ENCODE measurements around the gene PHYHD1. TPM values are rescaled to one million over a fixed set of nuclear protein-coding genes. Genes with fewer than 3 reads are reported as not detected.
A peak's percentile ranks its signal among the peaks of the same experiment; 100 is the strongest.

PHYHD1 gene
- total RNA-seq, 2 donors from 2014 or later, result 36.4 to 50.9 TPM

- WGBS, result 81% methylated on average over 2 of the region's 2 CpGs
- TF ChIP-seq CTCF (IDR thresholded peaks at IDR 0.05) (no peak), POLR2AphosphoS5 (IDR thresholded peaks at IDR 0.05) (no peak), POLR2A (IDR thresholded peaks at IDR 0.05) (no peak)
- peaks cover 23% of the 10 kb centered on the region for H3K4me1 ChIP-seq (replicated peaks)
- H3K4me3 ChIP-seq, result peak overlapping the region in 1 of 2 donors; percentile 97
- H3K36me3 ChIP-seq, result no peaks in the 10 kb centered on the region
- no peak for DNase-seq (ENCODE audit: low spot score)
- H3K27me3 ChIP-seq (replicated peaks; ENCODE audit: insufficient read depth), result no peaks in the 10 kb centered on the region
- no peaks in the 10 kb centered on the region for H3K9me3 ChIP-seq
- peak overlapping the region; percentile 61 to 97 for H3K27ac ChIP-seq
- intact Hi-C loops (cut with DNase I), result loop anchor here (5.0 kb wide), 1 partner anchor 38 kb away; the partner anchor contains the start of gene PHYHD1
These were observed 36.6 kb upstream of the PHYHD1 start for GRCh38 chr9:128884164-128884563.

- intact Hi-C loops (cut with DNase I), result no loop called here
- H3K9me3 ChIP-seq, result no peaks in the 10 kb centered on the region
- no peak overlapping the region for H3K4me3 ChIP-seq
- peaks cover 27% of the 10 kb centered on the region for H3K4me1 ChIP-seq (replicated peaks)
- peak overlapping the region; percentile 39 to 61 for H3K27ac ChIP-seq
- 74% methylated on average over 8 of the region's 8 CpGs for whole genome bisulfite sequencing
- TF ChIP-seq POLR2A (IDR thresholded peaks at IDR 0.05) (no peak), CTCF (IDR thresholded peaks at IDR 0.05) (no peak), POLR2AphosphoS5 (IDR thresholded peaks at IDR 0.05) (no peak)
- no peaks in the 10 kb centered on the region for H3K36me3 ChIP-seq
- H3K27me3 ChIP-seq (replicated peaks; ENCODE audit: insufficient read depth), result no peaks in the 10 kb centered on the region
- no peak for DNase-seq (ENCODE audit: low spot score)
These were observed 35.4 kb upstream of the PHYHD1 start for GRCh38 chr9:128885376-128885775.

GRCh38 chr9:128885798-128886197 lies 35.0 kb upstream of the PHYHD1 start:
- WGBS, result 75% methylated on average over 15 of the region's 15 CpGs
- intact Hi-C loops (cut with DNase I), result no loop called here
- Histone ChIP-seq H3K36me3 (no peaks in the 10 kb centered on the region), H3K27me3 (replicated peaks; ENCODE audit: insufficient read depth) (no peaks in the 10 kb centered on the region), H3K4me1 (replicated peaks) (peaks cover 28% of the 10 kb centered on the region), H3K9me3 (no peaks in the 10 kb centered on the region), H3K27ac (peak overlapping the region; percentile 39 to 61), H3K4me3 (no peak overlapping the region)
- no peak for TF ChIP-seq CTCF (IDR thresholded peaks at IDR 0.05)
- TF ChIP-seq POLR2A (IDR thresholded peaks at IDR 0.05), result no peak
- no peak for TF ChIP-seq POLR2AphosphoS5 (IDR thresholded peaks at IDR 0.05)
- DNase-seq (ENCODE audit: low spot score), result peak; percentile 15

GRCh38 chr9:128886211-128886891 lies 34.4 kb upstream of the PHYHD1 start:
- peaks cover 28% of the 10 kb centered on the region for H3K4me1 ChIP-seq (replicated peaks)
- intact Hi-C loops (cut with DNase I), result no loop called here
- H3K9me3 ChIP-seq, result no peaks in the 10 kb centered on the region
- no peak for DNase-seq (ENCODE audit: low spot score)
- no peaks in the 10 kb centered on the region for H3K36me3 ChIP-seq
- WGBS, result 44% methylated on average over 13 of the region's 13 CpGs
- H3K27ac ChIP-seq, result peak overlapping the region; percentile 61 to 67
- no peaks in the 10 kb centered on the region for H3K27me3 ChIP-seq (replicated peaks; ENCODE audit: insufficient read depth)
- H3K4me3 ChIP-seq, result no peak overlapping the region
- no peak for TF ChIP-seq POLR2AphosphoS5 (IDR thresholded peaks at IDR 0.05)
- TF ChIP-seq CTCF (IDR thresholded peaks at IDR 0.05), result no peak
- no peak for TF ChIP-seq POLR2A (IDR thresholded peaks at IDR 0.05)

- Histone ChIP-seq H3K36me3 (no peaks in the 10 kb centered on the region), H3K4me1 (replicated peaks) (peaks cover 31% of the 10 kb centered on the region), H3K27me3 (replicated peaks; ENCODE audit: insufficient read depth) (no peaks in the 10 kb centered on the region), H3K4me3 (no peak overlapping the region), H3K9me3 (no peaks in the 10 kb centered on the region), H3K27ac (peak overlapping the region; percentile 61 to 67)
- TF ChIP-seq CTCF (IDR thresholded peaks at IDR 0.05) (no peak), POLR2AphosphoS5 (IDR thresholded peaks at IDR 0.05) (no peak), POLR2A (IDR thresholded peaks at IDR 0.05) (no peak)
- intact Hi-C loops (cut with DNase I), result no loop called here
- no peak for DNase-seq (ENCODE audit: low spot score)
- 93% methylated on average over 3 of the region's 3 CpGs for WGBS
These were observed 33.7 kb upstream of the PHYHD1 start for GRCh38 chr9:128887049-128887448.
